ENCODE data around the gene CCDC174. TPM values are rescaled to one million over a fixed set of nuclear protein-coding genes. Genes with fewer than 3 reads are reported as not detected.

Gene CCDC174
- polyA plus RNA-seq, 2 of the 4 experiments (the other 2 are of a cell fraction): 12.6 to 17.6 TPM

- TF ChIP-seq PBX3 (IDR thresholded peaks at IDR 0.05): no peak
- no peak for TF ChIP-seq USF2 (IDR thresholded peaks at IDR 0.05)
- TF ChIP-seq ZC3H11A (IDR thresholded peaks at IDR 0.05): no peak
- no peak for TF ChIP-seq RARB (CRISPR knock-in tag; IDR thresholded peaks at IDR 0.05)
- TF ChIP-seq PHF8 (IDR thresholded peaks at IDR 0.05; ENCODE audit: borderline replicate concordance, low read depth): no peak
These were observed 27.1 kb upstream of the CCDC174 start (continued) for GRCh38 chr3:14624498-14624897.

- ATAC-seq (no peak), DNase-seq (ENCODE audit: low read depth in 1 of 2, low spot score in 1 of 2) (no peak), FAIRE-seq (no peak)
- H3K4me1 ChIP-seq: 0 out of 3 replicates have a peak, but pooled peaks cover 3% of the 10 kb centered on the region
- POLR2A ChIA-PET: no interaction called here
- H3K27ac ChIP-seq: no peak overlapping the region
- WGBS (ENCODE audit: missing lambda C conversion rate): 32% methylated on average over 3 of the region's 6 CpGs
- H3K9me3 ChIP-seq: peaks cover 6% of the 10 kb centered on the region; the same call in 1 of the 3 replicates
- H3K4me2 ChIP-seq: no peak overlapping the region
- no peak for TF ChIP-seq CBX2 (IDR thresholded peaks at IDR 0.05; ENCODE audit: borderline replicate concordance, low read depth)
- no peak for TF ChIP-seq ESRRA (IDR thresholded peaks at IDR 0.05; ENCODE audit: borderline replicate concordance, low read length)
- TF ChIP-seq POLR2A (IDR thresholded peaks at IDR 0.05; ENCODE audit: low read length): no peak
- TF ChIP-seq RFX5 (IDR thresholded peaks at IDR 0.05): no peak
- TF ChIP-seq RNF2 (IDR thresholded peaks at IDR 0.05; ENCODE audit: borderline replicate concordance, low read depth): no peak
- TF ChIP-seq HMGXB4 (CRISPR knock-in tag; IDR thresholded peaks at IDR 0.05; ENCODE audit: borderline replicate concordance): no peak
- TF ChIP-seq FOXS1 (CRISPR knock-in tag; IDR thresholded peaks at IDR 0.05): no peak
- TF ChIP-seq ZSCAN20 (CRISPR knock-in tag; IDR thresholded peaks at IDR 0.05): no peak
- TF ChIP-seq MAX (IDR thresholded peaks at IDR 0.05): no peak
- CTCF ChIA-PET: interaction anchor here (1.5 to 2.8 kb wide), 3 partner anchors 11 to 296 kb away, joined by 3 to 10 read pairs (median 5); no protein-coding TSS in a partner anchor
- no peak overlapping the region for H3K4me3 ChIP-seq
These were observed 26.1 kb upstream of the CCDC174 start for GRCh38 chr3:14625443-14625842.

GRCh38 chr3:14627815-14628214 lies 23.7 kb upstream of the CCDC174 start:
- FAIRE-seq: no peak
- peaks cover 6% of the 10 kb centered on the region; the same call in 1 of the 3 replicates for H3K9me3 ChIP-seq
- H3K27ac ChIP-seq: no peak overlapping the region
- ATAC-seq: no peak
- H3K4me1 ChIP-seq: 0 out of 3 replicates have a peak, but pooled peaks cover 3% of the 10 kb centered on the region
- H3K4me3 ChIP-seq: no peak overlapping the region
- ChIA-PET CTCF (interaction anchor here (2.2 kb wide), 1 partner anchor 22 kb away, joined by 5 read pairs; no protein-coding TSS in a partner anchor), POLR2A (no interaction called here)
- no peak overlapping the region for H3K4me2 ChIP-seq
- 59% methylated on average over 3 of the region's 6 CpGs for WGBS (ENCODE audit: missing lambda C conversion rate)
- no peak for DNase-seq (ENCODE audit: low read depth in 1 of 2, low spot score in 1 of 2)
- TF ChIP-seq KDM5A (IDR thresholded peaks at IDR 0.05) (no peak), REST (IDR thresholded peaks at IDR 0.05) (no peak), CBX2 (IDR thresholded peaks at IDR 0.05; ENCODE audit: borderline replicate concordance, low read depth) (no peak), RCOR1 (IDR thresholded peaks at IDR 0.05; ENCODE audit: low read depth, low read length) (no peak), SMC3 (IDR thresholded peaks at IDR 0.05) (no peak), PBX3 (IDR thresholded peaks at IDR 0.05) (no peak), BCL3 (IDR thresholded peaks at IDR 0.05) (no peak), NFE2L2 (conservative IDR thresholded peaks at IDR 0.05; ENCODE audit: low read length) (no peak), ZFP36 (IDR thresholded peaks at IDR 0.05; ENCODE audit: borderline replicate concordance, partially characterized antibody) (no peak), MAX (IDR thresholded peaks at IDR 0.05) (no peak), CTCF (IDR thresholded peaks at IDR 0.05) (no peak)

All from A549 (cell line).